Psoas muscle (tissue), 8 donors: ENCODE data around the gene CA5A. TPM values are rescaled to one million over a fixed set of nuclear protein-coding genes. Genes with fewer than 3 reads are reported as not detected.

Source experiments
- ATAC-seq, 4 donors: fragments of 200-7000 bp; cut with Tn5 transposase; one replicate each; pipeline ENCODE4 v1.9.1; 2020; ENCODE audit warnings: moderate library complexity in 3 of 4, mild to moderate bottlenecking in 2 of 4
- DNase-seq, 2 donors: peaks; one replicate each; pipeline ENCODE4 v3.0.0-alpha.2; 2020
- H3K27ac ChIP-seq: fragments of 200-600 bp; one replicate; pipeline ENCODE4 v1.8.0; 2022
- H3K27me3 ChIP-seq, 3 donors: fragments of 200-600 bp in 1 of 3; one replicate each; pipeline versions ENCODE4 v1.6.1 to v1.8.0; 2013 to 2022; ENCODE audit warnings: low read length in 2 of 3, mild to moderate bottlenecking in 2 of 3, moderate library complexity in 1 of 3; ENCODE audit not compliant: insufficient read depth in 3 of 3
- H3K36me3 ChIP-seq, 2 donors: fragments of 200-600 bp in 1 of 2; one replicate each; pipeline versions ENCODE4 v1.6.1 to v1.8.0; 2013 to 2022; ENCODE audit warnings: low read depth in 1 of 2, mild to moderate bottlenecking in 1 of 2, moderate library complexity in 1 of 2; ENCODE audit not compliant: insufficient read depth in 1 of 2
- H3K4me1 ChIP-seq: fragments of 200-600 bp; one replicate; pipeline ENCODE4 v1.8.0; 2022
- H3K4me3 ChIP-seq: fragments of 200-600 bp; one replicate; pipeline ENCODE4 v1.8.0; 2022; ENCODE audit warnings: mild to moderate bottlenecking
- H3K9me3 ChIP-seq: fragments of 200-600 bp; one replicate; pipeline ENCODE4 v1.8.0; 2022
- WGBS, 3 donors: extraction: QIAGEN DNeasy Blood & Tissue Kit; methylation state at CpG; one replicate each; pipeline versions ENCODE4 v1.1.6 to v1.1.7; 2013; 5-methylcytosine and 5-hydroxymethylcytosine counted together
- intact Hi-C, 2 donors: fragments of 100-400 bp; cut with DNase I; formaldehyde crosslinking; loops; one replicate each; pipeline versions ENCODE4 v1.11.0 to v1.14.2; 2022
- polyA plus RNA-seq, 3 donors: library from polyadenylated mRNA; stranded (reverse); fragments of 200-250 nt; gene quantifications; one replicate each; pipeline ENCODE4 v1.2.3, GENCODE V29; 2013
- total RNA-seq, 4 donors: library from RNA; stranded (reverse); fragmentation: NEBNext Ultra II Directional in 2 of 4; extraction: Animal tissue kit (Norgen Biotek cat#: 25700) in 2 of 4; gene quantifications; one replicate each; pipeline versions ENCODE4 v1.2.1 to v1.2.4, GENCODE V29; 2021 to 2023
- TF ChIP-seq, protein P1 (sequence below): fragments of 200-600 bp; IDR thresholded peaks from one replicate; pipeline ENCODE4 v1.8.0; 2022; ENCODE audit warnings: antibody characterized with exemption
- donor health status: healthy with polysubstance abuse.
- donor health status: DM: no; HTN: no; CAD: no; lungs with moderate emphysema.
- donor health status: Bipolar disorder and iron deficiency.
- donor health status: healthy.
- donor health status: DM: yes; HTN: yes; CAD: no.
- donor health status: DM: no; HTN: no; CAD: no.
- donor health status: DM: no; HTN: no; CAD: no.
- donor health status: DM: yes; HTN: yes; CAD: no.

Gene CA5A
- total and polyA plus RNA-seq, 7 donors = 0.12 TPM; not detected in 6

DNA sequence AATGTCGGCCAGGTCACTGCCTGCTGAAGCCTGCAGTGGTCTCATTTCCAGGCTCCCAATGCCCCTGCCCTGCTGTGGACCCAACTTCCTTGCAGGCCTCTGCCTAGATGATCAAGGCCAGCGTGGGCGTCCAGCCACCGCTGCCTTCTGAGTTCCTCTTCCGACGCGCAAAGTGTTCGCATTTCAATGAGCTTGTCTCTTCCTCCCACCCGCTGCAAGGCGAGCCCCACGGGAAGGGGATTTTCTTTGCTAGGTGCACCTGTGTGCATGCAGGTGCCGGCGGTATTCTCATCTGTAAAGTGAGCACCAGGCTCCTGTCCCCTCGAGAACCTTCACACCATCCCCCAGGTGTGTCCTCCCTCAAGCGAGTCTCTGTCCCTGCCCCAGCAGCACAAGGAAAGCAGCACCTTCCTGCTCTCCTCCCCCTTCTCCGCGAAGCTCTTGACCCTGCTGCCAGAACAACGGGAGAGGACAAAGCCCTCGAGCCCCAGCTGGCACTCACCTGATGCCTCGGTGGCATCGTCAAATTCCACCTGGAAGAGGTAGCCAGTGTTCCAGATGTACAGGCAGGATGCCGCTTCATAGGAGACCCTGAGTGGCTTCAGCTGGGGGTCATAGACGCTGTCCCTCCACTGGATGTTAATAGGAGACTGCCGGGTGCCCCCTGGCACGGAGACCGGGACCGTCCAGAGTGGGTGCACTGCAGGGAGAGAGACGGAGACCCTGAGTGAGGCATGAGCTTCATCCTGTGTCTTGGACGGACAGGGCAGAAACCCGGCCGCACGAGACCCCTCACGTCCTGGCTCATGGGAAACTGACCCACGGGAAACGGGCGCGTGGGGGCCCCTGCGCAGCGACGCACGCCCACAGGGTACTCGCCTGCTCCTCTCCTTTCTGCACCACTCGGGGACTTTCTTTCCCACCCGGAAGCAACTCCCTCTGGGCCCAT lies 9.8 kb downstream of the CA5A start:
- intact Hi-C loops = no loop called here
- Histone ChIP-seq H3K4me3 (no peak overlapping the region), H3K36me3 (no peaks in the 10 kb centered on the region), H3K9me3 (no peaks in the 10 kb centered on the region), H3K4me1 (no peaks in the 10 kb centered on the region), H3K27ac (no peak overlapping the region), H3K27me3 (peaks cover 0 to 2% (median 0%) of the 10 kb centered on the region in 3 donors)
- TF ChIP-seq, protein P1, sequence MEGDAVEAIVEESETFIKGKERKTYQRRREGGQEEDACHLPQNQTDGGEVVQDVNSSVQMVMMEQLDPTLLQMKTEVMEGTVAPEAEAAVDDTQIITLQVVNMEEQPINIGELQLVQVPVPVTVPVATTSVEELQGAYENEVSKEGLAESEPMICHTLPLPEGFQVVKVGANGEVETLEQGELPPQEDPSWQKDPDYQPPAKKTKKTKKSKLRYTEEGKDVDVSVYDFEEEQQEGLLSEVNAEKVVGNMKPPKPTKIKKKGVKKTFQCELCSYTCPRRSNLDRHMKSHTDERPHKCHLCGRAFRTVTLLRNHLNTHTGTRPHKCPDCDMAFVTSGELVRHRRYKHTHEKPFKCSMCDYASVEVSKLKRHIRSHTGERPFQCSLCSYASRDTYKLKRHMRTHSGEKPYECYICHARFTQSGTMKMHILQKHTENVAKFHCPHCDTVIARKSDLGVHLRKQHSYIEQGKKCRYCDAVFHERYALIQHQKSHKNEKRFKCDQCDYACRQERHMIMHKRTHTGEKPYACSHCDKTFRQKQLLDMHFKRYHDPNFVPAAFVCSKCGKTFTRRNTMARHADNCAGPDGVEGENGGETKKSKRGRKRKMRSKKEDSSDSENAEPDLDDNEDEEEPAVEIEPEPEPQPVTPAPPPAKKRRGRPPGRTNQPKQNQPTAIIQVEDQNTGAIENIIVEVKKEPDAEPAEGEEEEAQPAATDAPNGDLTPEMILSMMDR = no peak
- ATAC-seq (no peak), DNase-seq (no peak)
- WGBS, 3 donors = 68 to 72% (median 69%) methylated on average over 44 of the region's 44 CpGs

DNA sequence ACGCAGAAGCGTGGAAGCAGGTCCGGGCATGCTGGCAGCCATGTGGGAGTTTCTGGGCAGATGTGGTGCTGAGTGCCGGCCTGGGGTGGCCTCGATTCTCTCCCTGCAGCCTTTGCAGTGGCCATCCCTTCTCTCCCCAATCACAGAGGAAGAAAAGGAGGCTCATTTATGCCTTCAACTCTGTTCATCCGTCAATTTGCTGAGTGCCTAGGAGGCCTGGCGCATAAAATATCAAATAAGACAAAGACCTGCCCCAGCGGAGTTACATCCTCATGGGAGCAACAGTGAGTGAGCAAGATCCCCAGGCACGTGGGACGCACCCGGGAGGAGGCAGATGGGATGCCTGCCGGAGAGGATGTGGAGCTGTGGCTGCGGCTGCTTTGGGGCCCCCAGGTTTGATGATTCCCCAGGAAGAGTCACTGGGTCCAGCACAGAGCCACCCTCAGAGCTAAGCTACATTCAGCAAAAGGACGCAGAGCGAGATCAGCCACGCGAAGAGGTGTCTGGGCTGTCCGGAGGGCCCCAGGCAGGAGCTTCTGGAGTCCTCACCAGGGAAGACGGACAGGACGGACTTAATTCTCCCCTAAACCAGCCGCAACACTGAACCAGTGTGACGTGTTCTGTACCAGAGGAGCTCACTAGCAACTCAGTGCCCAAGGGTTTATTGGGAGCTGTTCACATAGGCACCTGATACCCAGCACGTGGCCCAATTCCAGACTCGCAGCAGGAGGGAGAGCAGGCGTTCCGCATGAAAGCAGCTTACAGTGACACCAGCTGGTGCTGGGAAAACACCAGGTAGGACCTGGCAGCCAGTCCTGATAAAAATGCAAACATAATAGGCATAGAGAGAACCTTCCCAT lies 11.3 kb downstream of the CA5A start:
- peak in 1 of 2 donors; percentile 63 for DNase-seq
- TF ChIP-seq, protein P1 = no peak
- no peaks in the 10 kb centered on the region for H3K27me3 ChIP-seq
- ATAC-seq = peak; percentile 47 to 81 (median 72)
- intact Hi-C loops = no loop called here
- H3K27ac ChIP-seq = no peak overlapping the region
- no peaks in the 10 kb centered on the region for H3K36me3 ChIP-seq
- H3K4me1 ChIP-seq = no peaks in the 10 kb centered on the region
- WGBS, 3 donors = 64 to 71% (median 65%) methylated on average over 26 of the region's 26 CpGs
- no peak overlapping the region for H3K4me3 ChIP-seq
- no peaks in the 10 kb centered on the region for H3K9me3 ChIP-seq

DNA sequence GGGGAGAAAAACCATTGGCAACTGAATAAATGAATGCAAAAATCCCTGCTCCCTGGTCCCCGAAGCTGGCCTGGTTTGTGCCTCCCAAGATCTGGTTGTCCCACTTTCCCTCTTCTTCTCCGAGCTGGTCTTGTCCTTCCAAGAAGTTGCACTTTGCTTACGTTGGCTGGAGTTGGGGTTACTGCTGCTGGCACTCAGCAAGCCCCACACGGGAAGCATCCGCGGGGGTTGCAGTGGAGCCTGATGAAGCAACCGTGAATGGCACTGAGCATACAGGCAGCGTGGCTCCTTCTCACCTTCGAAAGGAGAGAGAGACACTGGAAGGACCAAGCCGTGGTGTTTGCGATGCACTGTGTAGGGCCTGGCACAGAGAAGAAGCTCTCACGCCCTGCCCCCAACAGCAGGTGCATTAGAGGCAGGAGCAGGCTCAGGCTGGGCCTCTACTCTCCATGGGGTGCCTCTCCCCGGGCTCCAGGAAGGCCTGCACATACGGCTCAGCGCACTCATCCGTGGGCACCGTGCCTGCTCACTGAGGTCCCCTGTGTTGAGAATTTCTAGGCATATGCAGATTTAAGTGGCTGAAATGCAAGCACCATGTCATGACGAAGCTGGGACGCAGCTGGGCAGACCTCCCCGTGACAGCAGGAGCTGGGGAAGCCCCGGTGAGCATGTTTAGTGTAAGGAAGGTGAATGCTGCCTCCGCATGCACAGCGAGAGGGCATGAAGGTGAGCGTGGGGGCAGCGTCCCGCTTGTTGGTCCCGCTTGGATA lies 12.1 kb downstream of the CA5A start:
- WGBS, 3 donors = 64 to 72% (median 72%) methylated on average over 27 of the region's 27 CpGs
- DNase-seq = no peak
- Histone ChIP-seq H3K27ac (no peak overlapping the region), H3K4me3 (no peak overlapping the region), H3K36me3 (no peaks in the 10 kb centered on the region), H3K27me3 (no peaks in the 10 kb centered on the region), H3K4me1 (no peaks in the 10 kb centered on the region), H3K9me3 (no peaks in the 10 kb centered on the region)
- ATAC-seq = no peak
- TF ChIP-seq, protein P1 = no peak
- intact Hi-C loops = no loop called here

DNA sequence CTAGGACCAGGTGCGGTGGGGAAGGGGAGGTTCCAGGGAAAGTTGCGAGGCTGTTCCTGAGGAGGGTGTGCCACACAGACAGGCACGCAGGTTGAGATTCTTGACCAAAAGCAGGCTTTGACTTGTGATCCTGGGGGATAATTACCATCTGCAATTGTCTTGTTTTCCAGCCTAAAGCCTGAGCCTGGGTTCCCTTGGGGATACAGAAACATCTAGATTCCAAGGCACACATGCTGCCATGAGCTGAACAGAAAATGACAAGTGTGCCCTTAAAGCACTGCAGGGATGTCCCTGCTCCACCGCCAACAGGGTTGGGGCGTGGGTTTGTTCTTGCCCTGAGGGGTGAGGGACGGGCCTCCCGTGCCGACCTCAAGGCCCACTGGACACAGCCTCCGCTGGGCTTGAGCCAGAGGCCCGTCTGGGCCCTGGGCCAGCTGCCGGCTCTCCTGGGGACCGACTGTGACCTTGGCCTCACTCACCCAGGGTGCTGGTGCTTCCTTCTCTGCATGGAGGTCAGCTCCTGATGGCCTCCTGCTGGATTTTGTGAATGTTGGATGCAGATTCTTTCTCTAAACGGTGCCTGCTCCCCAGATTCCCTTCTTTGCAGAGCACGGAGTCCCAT lies 14.0 kb downstream of the CA5A start:
- DNase-seq (peak in 1 of 2 donors; percentile 64), ATAC-seq (no peak)
- no peak overlapping the region for H3K27ac ChIP-seq
- peaks cover 4% of the 10 kb centered on the region for H3K4me1 ChIP-seq
- H3K36me3 ChIP-seq = no peaks in the 10 kb centered on the region
- 42 to 47% (median 46%) methylated on average over 14 of the region's 14 CpGs for WGBS, 3 donors
- no peaks in the 10 kb centered on the region for H3K9me3 ChIP-seq
- no peak overlapping the region for H3K4me3 ChIP-seq
- no peaks in the 10 kb centered on the region for H3K27me3 ChIP-seq
- intact Hi-C loops = no loop called here
- TF ChIP-seq, protein P1 = no peak
